NCI-H345 (cell line): ENCODE data around the gene RAB8B.

Experiments
- DNase-seq: peaks from one replicate; lab custom pipeline; 2025; lab: John Stamatoyannopoulos, UW

Gene RAB8B

GRCh38 chr15:63276342-63277037 is 87.1 kb downstream of the RAB8B start:
- DNase-seq = no peak

GRCh38 chr15:63277038-63277892 is 87.9 kb downstream of the RAB8B start, which contains the start of gene APH1B:
Gene APH1B, plus strand, starts transcription at chr15:63277605. Its CDS starts 19 bp downstream, at chr15:63277624.
- peak; percentile 64 for DNase-seq

- peak; percentile 17 for DNase-seq
Measured at GRCh38 chr15:63277893-63278456, 88.6 kb downstream of the RAB8B start.

GRCh38 chr15:63283126-63283525 is 93.7 kb downstream of the RAB8B start:
- no peak for DNase-seq

GRCh38 chr15:63284335-63284734 is 94.9 kb downstream of the RAB8B start:
- DNase-seq = no peak

GRCh38 chr15:63287109-63287508 is 97.7 kb downstream of the RAB8B start:
- no peak for DNase-seq

GRCh38 chr15:63288342-63288741 is 98.9 kb downstream of the RAB8B start:
- DNase-seq = no peak

- peak; percentile 30 for DNase-seq
Measured at GRCh38 chr15:63288778-63289378, 99.5 kb downstream of the RAB8B start.

GRCh38 chr15:63291507-63291906 is 102.1 kb downstream of the RAB8B start:
- no peak for DNase-seq

GRCh38 chr15:63292241-63292640 is 102.8 kb downstream of the RAB8B start:
- DNase-seq = no peak

- DNase-seq = no peak
Measured at GRCh38 chr15:63292771-63293170, 103.4 kb downstream of the RAB8B start.

GRCh38 chr15:63294359-63294758 is 105.0 kb downstream of the RAB8B start:
- DNase-seq = no peak

- DNase-seq = no peak
Measured at GRCh38 chr15:63295341-63295740, 105.9 kb downstream of the RAB8B start.

GRCh38 chr15:63296195-63296594 is 106.8 kb downstream of the RAB8B start:
- peak; percentile 38 for DNase-seq

- DNase-seq = no peak
Measured at GRCh38 chr15:63299943-63300575, 110.7 kb downstream of the RAB8B start.

GRCh38 chr15:63301088-63301487 is 111.7 kb downstream of the RAB8B start:
- DNase-seq = no peak

- no peak for DNase-seq
Measured at GRCh38 chr15:63305260-63305659, 115.9 kb downstream of the RAB8B start.

GRCh38 chr15:63306492-63307073 is 117.2 kb downstream of the RAB8B start:
- DNase-seq = no peak

- no peak for DNase-seq
Measured at GRCh38 chr15:63308491-63308890, 119.1 kb downstream of the RAB8B start.

GRCh38 chr15:63308947-63309346 is 119.5 kb downstream of the RAB8B start:
- no peak for DNase-seq

GRCh38 chr15:63310646-63311045 is 121.2 kb downstream of the RAB8B start:
- no peak for DNase-seq

- DNase-seq = no peak
Measured at GRCh38 chr15:63312286-63312685, 122.9 kb downstream of the RAB8B start.
